Peyer's patch (tissue), 4 donors: ENCODE measurements around the gene RAVER1.

Experiments used
- CTCF ChIP-seq, 6 experiments: fragments of 450-650 bp in 4 of 6; fragments of 200-600 bp in 2 of 6; sonication (generic) in 1 of 6; IDR thresholded peaks; one replicate each; pipeline ENCODE4 v1.5.1; 2017 to 2019; ENCODE audit warnings: antibody characterized with exemption in 6 of 6, mild to moderate bottlenecking in 3 of 6, moderate library complexity in 1 of 6
- POLR2A ChIP-seq, 2 donors: fragments of 450-650 bp; IDR thresholded peaks; one replicate each; pipeline ENCODE4 v1.5.1; 2017; ENCODE audit warnings: antibody characterized with exemption in 2 of 2, mild to moderate bottlenecking in 2 of 2, moderate library complexity in 2 of 2

DNA sequence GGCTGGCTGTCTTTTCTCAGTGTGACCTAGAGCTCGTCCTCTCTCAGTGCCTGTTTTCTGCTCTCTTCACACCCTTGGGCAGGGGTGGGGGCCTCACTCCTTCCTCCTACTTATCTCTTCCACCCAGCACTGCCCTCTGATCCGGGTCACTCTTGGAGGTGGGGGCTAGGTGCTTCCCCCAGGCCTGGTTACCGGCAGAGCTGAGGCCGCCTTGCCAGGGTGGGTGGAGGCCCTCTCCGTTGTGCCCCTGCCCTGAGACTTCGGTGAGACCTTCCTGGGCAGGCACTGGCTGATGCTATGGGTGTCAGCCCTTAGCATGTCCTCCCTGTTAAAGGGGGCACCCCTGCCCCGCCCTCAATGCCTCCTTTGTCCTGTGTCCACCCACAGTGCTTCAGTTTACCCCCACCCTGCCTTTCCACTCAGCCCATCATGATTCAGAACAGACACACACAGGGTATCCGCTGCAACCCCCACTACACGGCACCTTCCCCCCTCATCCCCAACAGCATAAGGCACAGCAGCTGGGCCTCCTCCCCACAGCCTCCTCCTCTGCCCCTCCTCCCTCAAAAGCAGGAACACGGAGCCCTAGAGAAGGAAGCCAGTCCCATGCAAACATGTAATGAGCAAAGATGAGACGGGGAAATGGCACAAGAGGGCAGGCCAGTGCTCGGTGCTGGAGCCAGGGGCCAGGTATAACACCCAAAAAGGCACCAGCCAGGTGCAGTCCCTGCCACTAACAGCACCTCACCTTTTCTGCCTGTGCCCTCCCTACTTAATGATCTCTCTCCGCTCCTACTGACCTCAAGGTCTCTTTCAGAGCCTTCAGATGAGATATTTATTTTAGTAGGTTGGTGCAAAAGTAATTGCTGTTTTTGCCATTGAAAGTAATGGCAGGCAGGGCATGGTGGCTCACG, 33.5 kb downstream of the RAVER1 start:
- TF ChIP-seq CTCF (IDR thresholded peaks at IDR 0.05): no peak
- no peak for TF ChIP-seq POLR2A (IDR thresholded peaks at IDR 0.05)
